ENCODE measurements around the gene KCNK7.

The KCNK7 gene

GRCh38 chr11:65607614-65608426, 12.2 kb upstream of the KCNK7 start:
- no peak overlapping the region for H3K27ac ChIP-seq
- no peak for TF ChIP-seq CTCF (conservative IDR thresholded peaks at IDR 0.05)

- TF ChIP-seq CTCF (conservative IDR thresholded peaks at IDR 0.05), result no peak; the same call in 1 of the 2 replicates
- no peak overlapping the region for H3K27ac ChIP-seq
Measured at GRCh38 chr11:65606876-65607613, 11.4 kb upstream of the KCNK7 start.

- no peak for TF ChIP-seq CTCF (conservative IDR thresholded peaks at IDR 0.05)
- no peak overlapping the region for H3K27ac ChIP-seq
Measured at GRCh38 chr11:65604258-65604657, 8.7 kb upstream of the KCNK7 start.

GRCh38 chr11:65599955-65600246, 4.3 kb upstream of the KCNK7 start:
- H3K27ac ChIP-seq, result no peak overlapping the region; the same call in 1 of the 2 replicates
- TF ChIP-seq CTCF (conservative IDR thresholded peaks at IDR 0.05), result no peak

GRCh38 chr11:65599216-65599954, 3.8 kb upstream of the KCNK7 start:
- no peak for TF ChIP-seq CTCF (conservative IDR thresholded peaks at IDR 0.05)
- H3K27ac ChIP-seq, result no peak overlapping the region; the same call in 1 of the 2 replicates

- no peak overlapping the region for H3K27ac ChIP-seq
- no peak for TF ChIP-seq CTCF (conservative IDR thresholded peaks at IDR 0.05)
Measured at GRCh38 chr11:65598258-65598699, 2.7 kb upstream of the KCNK7 start.

- TF ChIP-seq CTCF (conservative IDR thresholded peaks at IDR 0.05), result no peak
- H3K27ac ChIP-seq, result no peak overlapping the region
Measured at GRCh38 chr11:65596520-65596919, 920 bp upstream of the KCNK7 start.

All from VCaP (cell line).